ENCODE results near the gene FLOT2. TPM values are rescaled to one million over a fixed set of nuclear protein-coding genes. Genes with fewer than 3 reads are reported as not detected.

FLOT2 gene
- polyA plus RNA-seq, 2 of the 4 experiments (the other 2 are of a cell fraction): 66.4 to 78.6 TPM

- H3K4me1 ChIP-seq: no peaks in the 10 kb centered on the region
- CTCF ChIA-PET: interaction anchor here (0.6 to 38.2 kb wide), 11 partner anchors 7 to 257 kb away, joined by 3 to 685 read pairs (median 7); partner anchors contain the start of genes DHRS13, FLOT2, PHF12 and TLCD1
- H3K4me3 ChIP-seq: no peak overlapping the region
- H3K9me3 ChIP-seq: no peaks in the 10 kb centered on the region
- no peak for TF ChIP-seq ZC3H11A (IDR thresholded peaks at IDR 0.05)
- TF ChIP-seq CHD2 (IDR thresholded peaks at IDR 0.05; ENCODE audit: low read length, partially characterized antibody): no peak
- TF ChIP-seq ELK1 (IDR thresholded peaks at IDR 0.05; ENCODE audit: low read depth, low read length): no peak
- no peak for TF ChIP-seq TP53 (CRISPR knock-in tag; IDR thresholded peaks at IDR 0.05)
- no peak for TF ChIP-seq POLR2A (IDR thresholded peaks at IDR 0.05; ENCODE audit: low read length)
- no peak for TF ChIP-seq RNF2 (IDR thresholded peaks at IDR 0.05; ENCODE audit: borderline replicate concordance, low read depth)
- TF ChIP-seq KDM5A (IDR thresholded peaks at IDR 0.05): no peak
- no peak for TF ChIP-seq SMC3 (IDR thresholded peaks at IDR 0.05)
- TF ChIP-seq HOXB13 (CRISPR knock-in tag; IDR thresholded peaks at IDR 0.05; ENCODE audit: low read depth): no peak
- no peak for TF ChIP-seq RFX5 (IDR thresholded peaks at IDR 0.05)
- no peak for TF ChIP-seq EP300 (IDR thresholded peaks at IDR 0.05)
- no peak for TF ChIP-seq CEBPB (IDR thresholded peaks at IDR 0.05)
- TF ChIP-seq ESRRA (IDR thresholded peaks at IDR 0.05; ENCODE audit: borderline replicate concordance, low read length): no peak
- TF ChIP-seq BCL3 (IDR thresholded peaks at IDR 0.05): no peak
- no peak for ATAC-seq
- WGBS (ENCODE audit: missing lambda C conversion rate): 66% methylated on average over 2 of the region's 2 CpGs
- no peak overlapping the region for H3K4me2 ChIP-seq
- FAIRE-seq: no peak
- POLR2A ChIA-PET: no interaction called here
- H3K27ac ChIP-seq: no peak overlapping the region
- no peak for DNase-seq (ENCODE audit: low read depth in 1 of 2, low spot score in 1 of 2)
Observed at GRCh38 chr17:28918295-28918694, 20.8 kb upstream of the FLOT2 start.

GRCh38 chr17:28917465-28917864, 19.9 kb upstream of the FLOT2 start:
- ChIA-PET CTCF (interaction anchor here (1.0 to 38.2 kb wide), 19 partner anchors 8 to 200 kb away, joined by 3 to 685 read pairs (median 5); partner anchors contain the start of genes DHRS13, FLOT2 and TLCD1), POLR2A (no interaction called here)
- Histone ChIP-seq H3K27ac (no peak overlapping the region), H3K4me3 (no peak overlapping the region), H3K4me2 (no peak overlapping the region), H3K4me1 (no peaks in the 10 kb centered on the region), H3K9me3 (no peaks in the 10 kb centered on the region)
- FAIRE-seq (no peak), DNase-seq (ENCODE audit: low read depth in 1 of 2, low spot score in 1 of 2) (no peak), ATAC-seq (no peak)
- TF ChIP-seq EHF (CRISPR knock-in tag; IDR thresholded peaks at IDR 0.05) (no peak), ZFP36 (IDR thresholded peaks at IDR 0.05; ENCODE audit: borderline replicate concordance, partially characterized antibody) (no peak), POLR2A (IDR thresholded peaks at IDR 0.05; ENCODE audit: low read length) (no peak), ELK1 (IDR thresholded peaks at IDR 0.05; ENCODE audit: low read depth, low read length) (no peak), ZNF302 (CRISPR knock-in tag; IDR thresholded peaks at IDR 0.05) (no peak), SMC3 (IDR thresholded peaks at IDR 0.05) (no peak), BHLHE40 (IDR thresholded peaks at IDR 0.05; ENCODE audit: low read depth, low read length) (no peak), GATA3 (IDR thresholded peaks at IDR 0.05; ENCODE audit: borderline replicate concordance) (no peak), USF2 (IDR thresholded peaks at IDR 0.05) (no peak), RFX5 (IDR thresholded peaks at IDR 0.05) (no peak), HOXB5 (CRISPR knock-in tag; IDR thresholded peaks at IDR 0.05) (no peak), ZSCAN20 (CRISPR knock-in tag; IDR thresholded peaks at IDR 0.05) (no peak), NR3C1 (IDR thresholded peaks at IDR 0.05) (no peak), KDM1A (IDR thresholded peaks at IDR 0.05; ENCODE audit: low read depth) (no peak), MAFK (IDR thresholded peaks at IDR 0.05; ENCODE audit: partially characterized antibody) (no peak), NFE2L2 (conservative IDR thresholded peaks at IDR 0.05; ENCODE audit: low read length) (no peak), PBX3 (IDR thresholded peaks at IDR 0.05) (no peak), RNF2 (IDR thresholded peaks at IDR 0.05; ENCODE audit: borderline replicate concordance, low read depth) (no peak), HEYL (CRISPR knock-in tag; IDR thresholded peaks at IDR 0.05) (no peak)
- WGBS (ENCODE audit: missing lambda C conversion rate): 94% methylated on average over 5 of the region's 5 CpGs

Data from A549 (cell line).